GM12872 (cell line): ENCODE results near the gene DUS2.

ENCODE experiments used
- CTCF ChIP-seq: IDR thresholded peaks from 3 replicates; pipeline ENCODE4 v1.5.1; 2011; ENCODE audit warnings: low read depth, mild to moderate bottlenecking, low read length, moderate library complexity; ENCODE audit not compliant: insufficient read depth

Gene DUS2

GRCh38 chr16:68083239-68083781, 60.2 kb downstream of the DUS2 start:
- no peak for TF ChIP-seq CTCF

- TF ChIP-seq CTCF = no peak
Observed at GRCh38 chr16:68083861-68084503, 60.9 kb downstream of the DUS2 start.

GRCh38 chr16:68084504-68085258, 61.6 kb downstream of the DUS2 start:
- TF ChIP-seq CTCF = peak; percentile 39; the same call in 1 of the 3 replicates

- TF ChIP-seq CTCF = no peak
Observed at GRCh38 chr16:68085259-68086071, 62.4 kb downstream of the DUS2 start, which contains the start of gene NFATC3. TSS of gene NFATC3 (plus strand) at chr16:68085370. CDS start at chr16:68085682, 312 bp downstream.

GRCh38 chr16:68086336-68086841, 63.3 kb downstream of the DUS2 start:
- TF ChIP-seq CTCF = no peak

GRCh38 chr16:68086860-68087268, 63.8 kb downstream of the DUS2 start:
- TF ChIP-seq CTCF = no peak
